OCI-LY3 (cell line): ENCODE data around the gene SHISA7.

ENCODE experiments used
- CTCF ChIP-seq: fragments of 200-600, 300-600 bp; sonication (generic); IDR thresholded peaks from 2 replicates; pipeline ENCODE4 v1.5.1; 2014; ENCODE audit warnings: antibody characterized with exemption, low read length, low read depth
- EZH2phosphoT487 ChIP-seq: fragments of 200-600 bp; shearing (Covaris generic); IDR thresholded peaks from 2 replicates; pipeline ENCODE4 v1.6.1; 2018; ENCODE audit warnings: antibody characterized with exemption, mixed run types, low read depth

- TF ChIP-seq CTCF (no peak), EZH2phosphoT487 (no peak)
Observed at GRCh38 chr19:55459551-55459949, 16.4 kb upstream of the SHISA7 start.
